PC-3 (cell line): ENCODE data around the gene UROC1.

ENCODE experiments used
- EZH2 ChIP-seq: fragments of 300-600 bp; sonication (generic); IDR thresholded peaks from one replicate; pipeline ENCODE4 v1.6.1; 2017; ENCODE audit warnings: antibody characterized with exemption, mild to moderate bottlenecking, low read length; ENCODE audit not compliant: unreplicated experiment
- TF ChIP-seq, protein P1 (sequence below): fragments of 300-600 bp; sonication (generic); conservative IDR thresholded peaks from 2 replicates; pipeline ENCODE4 v1.5.1; 2017; ENCODE audit warnings: antibody characterized with exemption, low read depth, mild to moderate bottlenecking, low read length

DNA sequence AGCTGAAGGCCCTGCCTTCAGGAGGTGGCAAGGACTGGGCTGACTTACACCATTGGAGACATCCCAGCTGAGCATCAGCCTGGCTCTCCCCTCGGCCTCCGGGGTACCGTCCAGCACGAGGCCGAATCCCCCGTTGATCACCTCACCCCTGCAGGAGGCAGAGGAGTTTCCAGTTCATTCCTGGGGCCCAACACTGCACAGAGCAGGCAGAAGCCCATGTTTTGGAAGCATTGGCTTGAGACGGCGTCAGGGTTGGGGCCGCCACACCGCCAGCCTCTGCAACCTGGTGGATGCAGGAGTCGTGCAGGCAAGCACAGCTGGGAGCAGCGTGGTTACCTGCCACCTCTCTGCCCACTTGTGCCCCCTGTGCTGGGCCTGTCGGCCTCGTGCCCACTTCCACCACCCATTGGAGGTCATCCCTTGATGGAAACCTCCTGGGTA, 34.2 kb downstream of the UROC1 start:
- TF ChIP-seq, protein P1, sequence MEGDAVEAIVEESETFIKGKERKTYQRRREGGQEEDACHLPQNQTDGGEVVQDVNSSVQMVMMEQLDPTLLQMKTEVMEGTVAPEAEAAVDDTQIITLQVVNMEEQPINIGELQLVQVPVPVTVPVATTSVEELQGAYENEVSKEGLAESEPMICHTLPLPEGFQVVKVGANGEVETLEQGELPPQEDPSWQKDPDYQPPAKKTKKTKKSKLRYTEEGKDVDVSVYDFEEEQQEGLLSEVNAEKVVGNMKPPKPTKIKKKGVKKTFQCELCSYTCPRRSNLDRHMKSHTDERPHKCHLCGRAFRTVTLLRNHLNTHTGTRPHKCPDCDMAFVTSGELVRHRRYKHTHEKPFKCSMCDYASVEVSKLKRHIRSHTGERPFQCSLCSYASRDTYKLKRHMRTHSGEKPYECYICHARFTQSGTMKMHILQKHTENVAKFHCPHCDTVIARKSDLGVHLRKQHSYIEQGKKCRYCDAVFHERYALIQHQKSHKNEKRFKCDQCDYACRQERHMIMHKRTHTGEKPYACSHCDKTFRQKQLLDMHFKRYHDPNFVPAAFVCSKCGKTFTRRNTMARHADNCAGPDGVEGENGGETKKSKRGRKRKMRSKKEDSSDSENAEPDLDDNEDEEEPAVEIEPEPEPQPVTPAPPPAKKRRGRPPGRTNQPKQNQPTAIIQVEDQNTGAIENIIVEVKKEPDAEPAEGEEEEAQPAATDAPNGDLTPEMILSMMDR, result no peak
- no peak for TF ChIP-seq EZH2
